ENCODE results near the gene TXNDC17. TPM values are rescaled to one million over a fixed set of nuclear protein-coding genes. Genes with fewer than 3 reads are reported as not detected.

The TXNDC17 gene
- total and polyA plus RNA-seq, 2 donors (not counting 1 experiment from before 2014, with no cell fraction given): 87.5 to 243 TPM

GRCh38 chr17:6610011-6610410, 30.8 kb upstream of the TXNDC17 start:
- Histone ChIP-seq H3K4me2 (ENCODE audit: extremely low read depth, insufficient read depth, low read length) (no peak overlapping the region), H3K36me3 (ENCODE audit: control insufficient read depth, insufficient read depth, low read length) (peaks cover 13% of the 10 kb centered on the region), H3K27ac (ENCODE audit: insufficient read depth, low read length) (no peak overlapping the region)

GRCh38 chr17:6611231-6611630, 29.6 kb upstream of the TXNDC17 start:
- Histone ChIP-seq H3K9ac (ENCODE audit: insufficient read depth, low read length) (no peak overlapping the region), H3K36me3 (ENCODE audit: control insufficient read depth, insufficient read depth, low read length) (peaks cover 11% of the 10 kb centered on the region)

More at GRCh38 chr17:6610011-6610410, 30.8 kb upstream of the TXNDC17 start:
- Histone ChIP-seq H4K20me1 (ENCODE audit: control insufficient read depth, extremely low read depth, insufficient read depth, low read length) (no peaks in the 10 kb centered on the region), H3K9me3 (ENCODE audit: control insufficient read depth, insufficient read depth, low read depth, low read length) (no peaks in the 10 kb centered on the region), H3K4me1 (ENCODE audit: control insufficient read depth, extremely low read depth, insufficient read depth, low read length) (no peaks in the 10 kb centered on the region), H3K4me3 (replicated peaks in 1 of 4; ENCODE audit: control extremely low read depth in 1 of 4, insufficient read depth in 1 of 4, low read depth in 3 of 4, low read length in 4 of 4) (no peak overlapping the region), H3K79me2 (ENCODE audit: control insufficient read depth, insufficient read depth, low read length) (no peaks in the 10 kb centered on the region), H3K9ac (ENCODE audit: insufficient read depth, low read length) (no peak overlapping the region), H2AFZ (ENCODE audit: low read length) (no peak overlapping the region), H3K27me3 (ENCODE audit: control insufficient read depth, insufficient read depth, low read length) (no peaks in the 10 kb centered on the region)
- no peak for TF ChIP-seq EZH2 (IDR thresholded peaks at IDR 0.05; ENCODE audit: low read length, missing control alignments)
- peak in 1 of 2 donors; percentile 61 for DNase-seq (ENCODE audit: low read depth in 2 of 2)

DNA sequence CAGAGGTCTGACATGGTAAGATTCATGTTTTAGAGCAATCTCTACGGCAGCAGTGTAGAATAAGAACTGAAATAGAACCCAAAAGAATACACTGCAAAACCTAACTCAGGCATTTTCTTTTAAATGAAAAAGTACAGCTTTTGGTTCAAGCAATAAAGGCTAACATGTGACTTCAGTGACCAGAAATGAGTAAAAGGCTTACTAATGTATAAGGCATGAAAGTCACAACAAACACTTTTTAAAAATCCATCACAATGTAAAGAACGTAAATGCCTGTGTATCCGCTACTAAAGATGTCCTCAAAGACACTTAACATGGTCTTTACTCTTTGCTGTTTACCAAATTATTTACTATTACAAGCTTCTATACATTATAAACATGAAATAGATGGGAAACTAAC, 16.9 kb upstream of the TXNDC17 start:
- Histone ChIP-seq H3K27me3 (ENCODE audit: control insufficient read depth, insufficient read depth, low read length) (no peaks in the 10 kb centered on the region), H2AFZ (ENCODE audit: low read length) (no peak overlapping the region), H3K27ac (ENCODE audit: insufficient read depth, low read length) (no peak overlapping the region), H3K4me1 (ENCODE audit: control insufficient read depth, extremely low read depth, insufficient read depth, low read length) (no peaks in the 10 kb centered on the region), H3K4me2 (ENCODE audit: extremely low read depth, insufficient read depth, low read length) (no peak overlapping the region), H3K9me3 (ENCODE audit: control insufficient read depth, insufficient read depth, low read depth, low read length) (no peaks in the 10 kb centered on the region), H3K9ac (ENCODE audit: insufficient read depth, low read length) (no peak overlapping the region), H3K79me2 (ENCODE audit: control insufficient read depth, insufficient read depth, low read length) (no peaks in the 10 kb centered on the region), H4K20me1 (ENCODE audit: control insufficient read depth, extremely low read depth, insufficient read depth, low read length) (no peaks in the 10 kb centered on the region), H3K36me3 (ENCODE audit: control insufficient read depth, insufficient read depth, low read length) (peaks cover 3% of the 10 kb centered on the region), H3K4me3 (replicated peaks in 1 of 4; ENCODE audit: control extremely low read depth in 1 of 4, insufficient read depth in 1 of 4, low read depth in 3 of 4, low read length in 4 of 4) (no peak overlapping the region)
- TF ChIP-seq, protein P1, sequence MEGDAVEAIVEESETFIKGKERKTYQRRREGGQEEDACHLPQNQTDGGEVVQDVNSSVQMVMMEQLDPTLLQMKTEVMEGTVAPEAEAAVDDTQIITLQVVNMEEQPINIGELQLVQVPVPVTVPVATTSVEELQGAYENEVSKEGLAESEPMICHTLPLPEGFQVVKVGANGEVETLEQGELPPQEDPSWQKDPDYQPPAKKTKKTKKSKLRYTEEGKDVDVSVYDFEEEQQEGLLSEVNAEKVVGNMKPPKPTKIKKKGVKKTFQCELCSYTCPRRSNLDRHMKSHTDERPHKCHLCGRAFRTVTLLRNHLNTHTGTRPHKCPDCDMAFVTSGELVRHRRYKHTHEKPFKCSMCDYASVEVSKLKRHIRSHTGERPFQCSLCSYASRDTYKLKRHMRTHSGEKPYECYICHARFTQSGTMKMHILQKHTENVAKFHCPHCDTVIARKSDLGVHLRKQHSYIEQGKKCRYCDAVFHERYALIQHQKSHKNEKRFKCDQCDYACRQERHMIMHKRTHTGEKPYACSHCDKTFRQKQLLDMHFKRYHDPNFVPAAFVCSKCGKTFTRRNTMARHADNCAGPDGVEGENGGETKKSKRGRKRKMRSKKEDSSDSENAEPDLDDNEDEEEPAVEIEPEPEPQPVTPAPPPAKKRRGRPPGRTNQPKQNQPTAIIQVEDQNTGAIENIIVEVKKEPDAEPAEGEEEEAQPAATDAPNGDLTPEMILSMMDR (conservative IDR thresholded peaks at IDR 0.05 in 1 of 2, IDR thresholded peaks at IDR 0.05 in 1 of 2; ENCODE audit: low read depth in 1 of 2, low read length in 2 of 2): no peak
- TF ChIP-seq EZH2 (IDR thresholded peaks at IDR 0.05; ENCODE audit: low read length, missing control alignments): no peak
- peak; percentile 18 to 35 for DNase-seq (ENCODE audit: low read depth in 2 of 2)

More at GRCh38 chr17:6611231-6611630, 29.6 kb upstream of the TXNDC17 start:
- H3K79me2 ChIP-seq (ENCODE audit: control insufficient read depth, insufficient read depth, low read length): no peaks in the 10 kb centered on the region
- no peaks in the 10 kb centered on the region for H4K20me1 ChIP-seq (ENCODE audit: control insufficient read depth, extremely low read depth, insufficient read depth, low read length)
- H3K9me3 ChIP-seq (ENCODE audit: control insufficient read depth, insufficient read depth, low read depth, low read length): no peaks in the 10 kb centered on the region
- no peak overlapping the region for H3K4me3 ChIP-seq (replicated peaks in 1 of 4; ENCODE audit: control extremely low read depth in 1 of 4, insufficient read depth in 1 of 4, low read depth in 3 of 4, low read length in 4 of 4)
- no peak for DNase-seq (ENCODE audit: low read depth in 2 of 2)
- no peak overlapping the region for H3K4me2 ChIP-seq (ENCODE audit: extremely low read depth, insufficient read depth, low read length)
- H3K4me1 ChIP-seq (ENCODE audit: control insufficient read depth, extremely low read depth, insufficient read depth, low read length): no peaks in the 10 kb centered on the region
- no peaks in the 10 kb centered on the region for H3K27me3 ChIP-seq (ENCODE audit: control insufficient read depth, insufficient read depth, low read length)
- no peak overlapping the region for H2AFZ ChIP-seq (ENCODE audit: low read length)
- TF ChIP-seq, protein P1 (conservative IDR thresholded peaks at IDR 0.05 in 1 of 2, IDR thresholded peaks at IDR 0.05 in 1 of 2; ENCODE audit: low read depth in 1 of 2, low read length in 2 of 2): no peak
- no peak for TF ChIP-seq EZH2 (IDR thresholded peaks at IDR 0.05; ENCODE audit: low read length, missing control alignments)
- H3K27ac ChIP-seq (ENCODE audit: insufficient read depth, low read length): no peak overlapping the region

Measured in fibroblast of lung (primary cell).